ENCODE data around the gene TBC1D21. TPM values are rescaled to one million over a fixed set of nuclear protein-coding genes. Genes with fewer than 3 reads are reported as not detected.

TBC1D21 gene
- total RNA-seq, 4 donors from 2014 or later, result not detected

GRCh38 chr15:73881579-73882320 lies 8.4 kb downstream of the TBC1D21 start:
- Histone ChIP-seq H3K9me3 (no peaks in the 10 kb centered on the region), H3K27me3 (no peaks in the 10 kb centered on the region), H3K36me3 (no peaks in the 10 kb centered on the region), H3K27ac (no peak overlapping the region), H3K4me3 (no peak overlapping the region), H3K4me1 (no peaks in the 10 kb centered on the region)
- DNase-seq, result no peak
- TF ChIP-seq CTCF (IDR thresholded peaks at IDR 0.05), result no peak

GRCh38 chr15:73882761-73883419 lies 9.5 kb downstream of the TBC1D21 start:
- no peak for TF ChIP-seq CTCF (IDR thresholded peaks at IDR 0.05)
- no peak for TF ChIP-seq POLR2A (IDR thresholded peaks at IDR 0.05)
- Histone ChIP-seq H3K9me3 (no peaks in the 10 kb centered on the region), H3K4me1 (no peaks in the 10 kb centered on the region), H3K4me3 (no peak overlapping the region), H3K27ac (no peak overlapping the region), H3K36me3 (no peaks in the 10 kb centered on the region), H3K27me3 (no peaks in the 10 kb centered on the region)
- DNase-seq, result no peak

- H3K27ac ChIP-seq, result no peak overlapping the region
- no peaks in the 10 kb centered on the region for H3K4me1 ChIP-seq
- DNase-seq, result peak in 1 of 3 donors; percentile 34
- H3K27me3 ChIP-seq, result no peaks in the 10 kb centered on the region
- H3K36me3 ChIP-seq, result no peaks in the 10 kb centered on the region
- TF ChIP-seq POLR2A (IDR thresholded peaks at IDR 0.05) (no peak), CTCF (IDR thresholded peaks at IDR 0.05) (no peak)
- H3K4me3 ChIP-seq, result no peak overlapping the region
- no peaks in the 10 kb centered on the region for H3K9me3 ChIP-seq
Observed at GRCh38 chr15:73884159-73884558, 10.8 kb downstream of the TBC1D21 start.

GRCh38 chr15:73885954-73886700 lies 12.8 kb downstream of the TBC1D21 start:
- Histone ChIP-seq H3K27me3 (no peaks in the 10 kb centered on the region), H3K27ac (no peak overlapping the region), H3K9me3 (no peaks in the 10 kb centered on the region), H3K36me3 (no peaks in the 10 kb centered on the region), H3K4me3 (no peak overlapping the region), H3K4me1 (no peaks in the 10 kb centered on the region)
- peak in 1 of 3 donors; percentile 22 for DNase-seq
- no peak for TF ChIP-seq CTCF (IDR thresholded peaks at IDR 0.05)
- TF ChIP-seq POLR2A (IDR thresholded peaks at IDR 0.05), result no peak

- Histone ChIP-seq H3K27ac (no peak overlapping the region), H3K27me3 (no peaks in the 10 kb centered on the region)
Observed at GRCh38 chr15:73886717-73887345, 13.5 kb downstream of the TBC1D21 start.

More at GRCh38 chr15:73886717-73887345, 13.5 kb downstream of the TBC1D21 start:
- Histone ChIP-seq H3K9me3 (no peaks in the 10 kb centered on the region), H3K36me3 (no peaks in the 10 kb centered on the region), H3K4me1 (no peaks in the 10 kb centered on the region), H3K4me3 (no peak overlapping the region)
- no peak for DNase-seq
- no peak for TF ChIP-seq CTCF (IDR thresholded peaks at IDR 0.05)
- no peak for TF ChIP-seq POLR2A (IDR thresholded peaks at IDR 0.05)
